ENCODE data around the gene SLC6A8. TPM values are rescaled to one million over a fixed set of nuclear protein-coding genes. Genes with fewer than 3 reads are reported as not detected.
A peak's percentile ranks its signal among the peaks of the same experiment; 100 is the strongest.
"Not testable (repeated sequence)": the region's sequence is repeated elsewhere in the genome, so short reads cannot be mapped to it uniquely, and the experiment has no call there.

The SLC6A8 gene
- total RNA-seq, 1 donor from 2014 or later = 7.9 TPM

GRCh38 chrX:153692611-153693156 lies 5.0 kb downstream of the SLC6A8 start:
- DNase-seq (ENCODE audit: low spot score) = no peak
- H3K27me3 Mint-ChIP-seq (ENCODE audit: unreplicated experiment) = peaks cover 4% of the 10 kb centered on the region
- TF ChIP-seq CTCF (IDR thresholded peaks at IDR 0.05; ENCODE audit: unreplicated experiment) = no peak
- H3K36me3 Mint-ChIP-seq (ENCODE audit: low read depth, unreplicated experiment) = peaks cover 8% of the 10 kb centered on the region
- no peaks in the 10 kb centered on the region for H3K9me3 Mint-ChIP-seq (ENCODE audit: unreplicated experiment)
- no peak overlapping the region for H3K4me3 Mint-ChIP-seq (ENCODE audit: unreplicated experiment)
- H3K4me1 Mint-ChIP-seq (ENCODE audit: unreplicated experiment) = no peaks in the 10 kb centered on the region
- H3K27ac Mint-ChIP-seq (ENCODE audit: unreplicated experiment) = no peak overlapping the region

- no peaks in the 10 kb centered on the region for H3K9me3 Mint-ChIP-seq (ENCODE audit: unreplicated experiment)
- no peak overlapping the region for H3K4me3 Mint-ChIP-seq (ENCODE audit: unreplicated experiment)
- no peak for TF ChIP-seq CTCF (IDR thresholded peaks at IDR 0.05; ENCODE audit: unreplicated experiment)
- peaks cover 5% of the 10 kb centered on the region for H3K27me3 Mint-ChIP-seq (ENCODE audit: unreplicated experiment)
- H3K27ac Mint-ChIP-seq (ENCODE audit: unreplicated experiment) = no peak overlapping the region
- no peaks in the 10 kb centered on the region for H3K4me1 Mint-ChIP-seq (ENCODE audit: unreplicated experiment)
- H3K36me3 Mint-ChIP-seq (ENCODE audit: low read depth, unreplicated experiment) = peaks cover 9% of the 10 kb centered on the region
- DNase-seq (ENCODE audit: low spot score) = no peak
Measured at GRCh38 chrX:153693216-153694086, 5.7 kb downstream of the SLC6A8 start.

GRCh38 chrX:153694256-153694655 lies 6.5 kb downstream of the SLC6A8 start:
- H3K4me3 Mint-ChIP-seq (ENCODE audit: unreplicated experiment) = not testable (repeated sequence)

GRCh38 chrX:153694687-153695270 lies 7.1 kb downstream of the SLC6A8 start:
- H3K27me3 Mint-ChIP-seq (ENCODE audit: unreplicated experiment) = peaks cover 7% of the 10 kb centered on the region
- H3K36me3 Mint-ChIP-seq (ENCODE audit: low read depth, unreplicated experiment) = peaks cover 9% of the 10 kb centered on the region
- no peak for TF ChIP-seq CTCF (IDR thresholded peaks at IDR 0.05; ENCODE audit: unreplicated experiment)
- no peaks in the 10 kb centered on the region for H3K4me1 Mint-ChIP-seq (ENCODE audit: unreplicated experiment)
- no peak for DNase-seq (ENCODE audit: low spot score)
- no peak overlapping the region for H3K4me3 Mint-ChIP-seq (ENCODE audit: unreplicated experiment)
- H3K27ac Mint-ChIP-seq (ENCODE audit: unreplicated experiment) = no peak overlapping the region
- H3K9me3 Mint-ChIP-seq (ENCODE audit: unreplicated experiment) = no peaks in the 10 kb centered on the region

More at GRCh38 chrX:153694256-153694655, 6.5 kb downstream of the SLC6A8 start:
- H3K36me3 Mint-ChIP-seq (ENCODE audit: low read depth, unreplicated experiment); H3K27ac Mint-ChIP-seq (ENCODE audit: unreplicated experiment); DNase-seq (ENCODE audit: low spot score); H3K4me1 Mint-ChIP-seq (ENCODE audit: unreplicated experiment); H3K27me3 Mint-ChIP-seq (ENCODE audit: unreplicated experiment); H3K9me3 Mint-ChIP-seq (ENCODE audit: unreplicated experiment): not testable (repeated sequence)

GRCh38 chrX:153696100-153696499 lies 8.4 kb downstream of the SLC6A8 start:
- Mint-ChIP-seq H3K4me3 (ENCODE audit: unreplicated experiment) (no peak overlapping the region), H3K27me3 (ENCODE audit: unreplicated experiment) (peaks cover 7% of the 10 kb centered on the region), H3K4me1 (ENCODE audit: unreplicated experiment) (no peaks in the 10 kb centered on the region), H3K36me3 (ENCODE audit: low read depth, unreplicated experiment) (peaks cover 9% of the 10 kb centered on the region), H3K9me3 (ENCODE audit: unreplicated experiment) (no peaks in the 10 kb centered on the region), H3K27ac (ENCODE audit: unreplicated experiment) (no peak overlapping the region)
- no peak for TF ChIP-seq CTCF (IDR thresholded peaks at IDR 0.05; ENCODE audit: unreplicated experiment)
- DNase-seq (ENCODE audit: low spot score) = no peak

GRCh38 chrX:153696538-153696937 lies 8.8 kb downstream of the SLC6A8 start:
- not testable (repeated sequence) for H3K27ac Mint-ChIP-seq (ENCODE audit: unreplicated experiment); H3K4me3 Mint-ChIP-seq (ENCODE audit: unreplicated experiment); H3K36me3 Mint-ChIP-seq (ENCODE audit: low read depth, unreplicated experiment)

GRCh38 chrX:153696986-153697722 lies 9.4 kb downstream of the SLC6A8 start:
- H3K4me3 Mint-ChIP-seq (ENCODE audit: unreplicated experiment); H3K4me1 Mint-ChIP-seq (ENCODE audit: unreplicated experiment); DNase-seq (ENCODE audit: low spot score); H3K27me3 Mint-ChIP-seq (ENCODE audit: unreplicated experiment); H3K9me3 Mint-ChIP-seq (ENCODE audit: unreplicated experiment); H3K36me3 Mint-ChIP-seq (ENCODE audit: low read depth, unreplicated experiment): not testable (repeated sequence)
- peak overlapping the region; percentile 24 for H3K27ac Mint-ChIP-seq (ENCODE audit: unreplicated experiment)

More at GRCh38 chrX:153696538-153696937, 8.8 kb downstream of the SLC6A8 start:
- H3K4me1 Mint-ChIP-seq (ENCODE audit: unreplicated experiment); H3K9me3 Mint-ChIP-seq (ENCODE audit: unreplicated experiment); H3K27me3 Mint-ChIP-seq (ENCODE audit: unreplicated experiment); DNase-seq (ENCODE audit: low spot score): not testable (repeated sequence)

Measured in endothelial cell (in vitro differentiated cells).